ENCODE data around the gene ASIP.

- no peak for TF ChIP-seq CTCF (IDR thresholded peaks at IDR 0.05; ENCODE audit: low read depth, low read length, missing input control)
- no peak for TF ChIP-seq TAF1 (conservative IDR thresholded peaks at IDR 0.05)
- no peak for TF ChIP-seq EGR1 (IDR thresholded peaks at IDR 0.05; ENCODE audit: low read depth in 2 of 2)
- TF ChIP-seq HNF4A (conservative IDR thresholded peaks at IDR 0.05), result peak; percentile 84 to 88
- peak; percentile 49 for TF ChIP-seq HNF4G (IDR thresholded peaks at IDR 0.05)
Measured at GRCh38 chr20:34254979-34255378, 13.8 kb downstream of the ASIP start.
